ENCODE data around the gene GRB14.
A peak's percentile ranks its signal among the peaks of the same experiment; 100 is the strongest.

The GRB14 gene

GRCh38 chr2:164538240-164538866 lies 82.9 kb downstream of the GRB14 start:
- ChIA-PET POLR2A (ENCODE audit: low non-redundant PET) (no interaction called here), CTCF (interaction anchor here (0.5 to 1.4 kb wide), 20 partner anchors 13 to 1750 kb away, joined by 3 to 5 read pairs (median 3); no protein-coding TSS in a partner anchor)
- peak; percentile 63 for DNase-seq (ENCODE audit: low spot score)
- no peak overlapping the region for H3K27ac ChIP-seq
- TF ChIP-seq CTCF (conservative IDR thresholded peaks at IDR 0.05; ENCODE audit: low read depth), result peak; percentile 69

GRCh38 chr2:164535280-164536025 lies 85.8 kb downstream of the GRB14 start:
- no peak for DNase-seq (ENCODE audit: low spot score)
- H3K27ac ChIP-seq, result no peak overlapping the region
- CTCF ChIA-PET, result interaction anchor here (1.3 kb wide), 1 partner anchor 40 kb away, joined by 4 read pairs; no protein-coding TSS in a partner anchor
- TF ChIP-seq CTCF (conservative IDR thresholded peaks at IDR 0.05; ENCODE audit: low read depth), result no peak
- POLR2A ChIA-PET (ENCODE audit: low non-redundant PET), result no interaction called here

GRCh38 chr2:164530464-164530863 lies 90.8 kb downstream of the GRB14 start:
- no peak overlapping the region for H3K27ac ChIP-seq
- DNase-seq (ENCODE audit: low spot score), result no peak
- no peak for TF ChIP-seq CTCF (conservative IDR thresholded peaks at IDR 0.05; ENCODE audit: low read depth)
- ChIA-PET CTCF (no interaction called here), POLR2A (ENCODE audit: low non-redundant PET) (no interaction called here)

- no peak for TF ChIP-seq CTCF (conservative IDR thresholded peaks at IDR 0.05; ENCODE audit: low read depth)
- H3K27ac ChIP-seq, result no peak overlapping the region
- DNase-seq (ENCODE audit: low spot score), result no peak
- ChIA-PET CTCF (interaction anchor here (0.5 to 1.6 kb wide), 4 partner anchors 9 to 396 kb away, joined by 3 to 7 read pairs (median 4); no protein-coding TSS in a partner anchor), POLR2A (ENCODE audit: low non-redundant PET) (no interaction called here)
Measured at GRCh38 chr2:164523726-164524125, 97.6 kb downstream of the GRB14 start.

GRCh38 chr2:164523009-164523408 lies 98.3 kb downstream of the GRB14 start:
- ChIA-PET POLR2A (ENCODE audit: low non-redundant PET) (no interaction called here), CTCF (interaction anchor here (1.4 kb wide), 1 partner anchor 37 kb away, joined by 4 read pairs; no protein-coding TSS in a partner anchor)
- no peak for TF ChIP-seq CTCF (conservative IDR thresholded peaks at IDR 0.05; ENCODE audit: low read depth)
- H3K27ac ChIP-seq, result no peak overlapping the region
- DNase-seq (ENCODE audit: low spot score), result no peak

- TF ChIP-seq CTCF (conservative IDR thresholded peaks at IDR 0.05; ENCODE audit: low read depth), result no peak
- CTCF ChIA-PET, result no interaction called here
Measured at GRCh38 chr2:164522561-164522981, 98.7 kb downstream of the GRB14 start.

More at GRCh38 chr2:164522561-164522981, 98.7 kb downstream of the GRB14 start:
- no peak for DNase-seq (ENCODE audit: low spot score)
- H3K27ac ChIP-seq, result no peak overlapping the region
- POLR2A ChIA-PET (ENCODE audit: low non-redundant PET), result no interaction called here

All from RWPE1 (cell line).